PC-9 (cell line): ENCODE measurements around the gene P4HA2. TPM values are rescaled to one million over a fixed set of nuclear protein-coding genes. Genes with fewer than 3 reads are reported as not detected.

Source experiments
- BruUV-seq: library from RNA; stranded (reverse); fragments of 400-500 nt; replicated peaks from 2 replicates; lab custom pipeline; 2021; lab: Mats Ljungman, UMichigan
- CTCF ChIA-PET: fragments of 300-600 bp; sonication (Branson Sonifier 250); formaldehyde crosslinking; loops from one replicate; lab custom pipeline; 2022; ENCODE audit warnings: antibody characterized with exemption; lab: Charles Lee
- POLR2A ChIA-PET: fragments of 300-600 bp; sonication (Branson Sonifier 250); formaldehyde crosslinking; loops from one replicate; lab custom pipeline; 2022; ENCODE audit warnings: antibody characterized with exemption; ENCODE audit not compliant: unreplicated experiment; lab: Charles Lee
- DNase-seq, 2 experiments: peaks; one replicate each; pipeline versions ENCODE4 v3.0.0 to v3.0.0-alpha.2; 2015 to 2022; ENCODE audit warnings: mixed read lengths in 1 of 2
- H2AFZ ChIP-seq: fragments of 200-600 bp; sonication (generic); 2 replicates; pipeline ENCODE4 v1.8.1; 2017; ENCODE audit warnings: antibody characterized with exemption
- H3F3A ChIP-seq: fragments of 200-600 bp; sonication (generic); 2 replicates; pipeline ENCODE4 v1.8.1; 2017; ENCODE audit warnings: antibody characterized with exemption, mild to moderate bottlenecking, low read depth; ENCODE audit not compliant: insufficient read depth
- H3K27ac ChIP-seq: fragments of 200-600 bp; sonication (generic); 2 replicates; pipeline ENCODE4 v1.6.1; 2016; ENCODE audit warnings: mixed run types
- H3K27me3 ChIP-seq: fragments of 200-600 bp; sonication (generic); 2 replicates; pipeline ENCODE4 v1.6.1; 2016; ENCODE audit warnings: low read depth, mixed run types; ENCODE audit not compliant: insufficient read depth
- H3K36me3 ChIP-seq: fragments of 200-600 bp; sonication (generic); 2 replicates; pipeline ENCODE4 v1.6.1; 2016; ENCODE audit warnings: low read depth, mixed run types
- H3K4me1 ChIP-seq: fragments of 200-600 bp; sonication (generic); replicated peaks from 2 replicates; pipeline ENCODE4 v1.6.1; 2016; ENCODE audit warnings: mixed run types; ENCODE audit not compliant: insufficient read depth
- H3K4me2 ChIP-seq: fragments of 200-600 bp; sonication (generic); 2 replicates; pipeline ENCODE4 v1.6.1; 2017; ENCODE audit warnings: mixed run types
- H3K4me3 ChIP-seq: fragments of 200-600 bp; sonication (generic); 2 replicates; pipeline ENCODE4 v1.6.1; 2016; ENCODE audit warnings: mixed run types
- H3K79me2 ChIP-seq: fragments of 200-600 bp; sonication (generic); 2 replicates; pipeline ENCODE4 v1.6.1; 2017; ENCODE audit warnings: low read depth, mixed run types
- H3K9me2 ChIP-seq: fragments of 200-600 bp; sonication (generic); 2 replicates; pipeline ENCODE4 v1.8.1; 2017; ENCODE audit warnings: mild to moderate bottlenecking; ENCODE audit not compliant: insufficient read depth
- H3K9me3 ChIP-seq: fragments of 200-600 bp; sonication (generic); 2 replicates; pipeline ENCODE4 v1.8.1; 2016; ENCODE audit warnings: low read depth; ENCODE audit not compliant: insufficient read depth
- H4K20me1 ChIP-seq: fragments of 200-600 bp; sonication (generic); 2 replicates; pipeline ENCODE4 v1.8.1; 2017; ENCODE audit not compliant: insufficient read depth
- EZH2 ChIP-seq: fragments of 200-600 bp; sonication (generic); IDR thresholded peaks from 2 replicates; pipeline ENCODE4 v1.8.0; 2017; ENCODE audit warnings: antibody characterized with exemption, low read depth
- intact Hi-C: fragments of 100-400 bp; cut with micrococcal nuclease; formaldehyde crosslinking; loops from one replicate; pipeline ENCODE4 v1.10.0; 2022; ENCODE audit not compliant: unreplicated experiment
- total RNA-seq: library from RNA; stranded (reverse); gene quantifications from 2 replicates; pipeline ENCODE4 v1.2.3, GENCODE V29; 2021
- TF ChIP-seq, protein P1 (sequence below): fragments of 200-600 bp; sonication (generic); conservative IDR thresholded peaks from 2 replicates; pipeline ENCODE4 v1.6.1; 2017; ENCODE audit warnings: mixed run types, antibody characterized with exemption, mild to moderate bottlenecking, moderate library complexity

The P4HA2 gene
- total RNA-seq, 1 experiment from 2014 or later, result 21.7 TPM

DNA sequence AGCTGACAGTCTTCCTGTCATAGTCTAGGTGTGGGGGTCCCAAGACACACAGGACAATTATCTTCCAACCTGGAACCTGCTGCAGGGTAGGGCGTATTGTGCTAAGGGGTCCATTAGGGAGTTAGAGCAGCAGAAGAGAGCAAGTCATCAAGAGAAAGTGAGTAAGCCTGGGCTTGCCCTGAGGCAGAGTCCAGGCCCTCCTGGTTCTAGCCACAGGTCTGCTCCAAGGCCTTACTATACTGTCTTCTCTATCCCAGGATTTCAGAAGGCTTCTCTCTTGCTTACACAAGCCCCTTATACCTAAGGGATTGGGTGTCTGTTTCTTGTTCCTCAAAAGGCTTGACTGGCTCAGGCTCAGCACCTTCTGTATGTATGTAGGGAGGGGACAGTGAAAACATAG is 7.7 kb downstream of the P4HA2 start:
- TF ChIP-seq, protein P1, sequence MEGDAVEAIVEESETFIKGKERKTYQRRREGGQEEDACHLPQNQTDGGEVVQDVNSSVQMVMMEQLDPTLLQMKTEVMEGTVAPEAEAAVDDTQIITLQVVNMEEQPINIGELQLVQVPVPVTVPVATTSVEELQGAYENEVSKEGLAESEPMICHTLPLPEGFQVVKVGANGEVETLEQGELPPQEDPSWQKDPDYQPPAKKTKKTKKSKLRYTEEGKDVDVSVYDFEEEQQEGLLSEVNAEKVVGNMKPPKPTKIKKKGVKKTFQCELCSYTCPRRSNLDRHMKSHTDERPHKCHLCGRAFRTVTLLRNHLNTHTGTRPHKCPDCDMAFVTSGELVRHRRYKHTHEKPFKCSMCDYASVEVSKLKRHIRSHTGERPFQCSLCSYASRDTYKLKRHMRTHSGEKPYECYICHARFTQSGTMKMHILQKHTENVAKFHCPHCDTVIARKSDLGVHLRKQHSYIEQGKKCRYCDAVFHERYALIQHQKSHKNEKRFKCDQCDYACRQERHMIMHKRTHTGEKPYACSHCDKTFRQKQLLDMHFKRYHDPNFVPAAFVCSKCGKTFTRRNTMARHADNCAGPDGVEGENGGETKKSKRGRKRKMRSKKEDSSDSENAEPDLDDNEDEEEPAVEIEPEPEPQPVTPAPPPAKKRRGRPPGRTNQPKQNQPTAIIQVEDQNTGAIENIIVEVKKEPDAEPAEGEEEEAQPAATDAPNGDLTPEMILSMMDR, result no peak
- TF ChIP-seq EZH2, result no peak
- H3K4me2 ChIP-seq, result no peak overlapping the region
- H3K36me3 ChIP-seq, result no peaks in the 10 kb centered on the region
- H3K4me3 ChIP-seq, result no peak overlapping the region
- no peaks in the 10 kb centered on the region for H3K79me2 ChIP-seq
- DNase-seq, result no peak
- intact Hi-C loops, result no loop called here
- POLR2A ChIA-PET, result no interaction called here
- no peaks in the 10 kb centered on the region for H3K27me3 ChIP-seq
- BruUV-seq, result no TSS peak
- CTCF ChIA-PET, result no interaction called here
- H3F3A ChIP-seq, result no peaks in the 10 kb centered on the region
- no peak overlapping the region for H2AFZ ChIP-seq
- H3K4me1 ChIP-seq, result no peaks in the 10 kb centered on the region
- no peaks in the 10 kb centered on the region for H4K20me1 ChIP-seq
- no peaks in the 10 kb centered on the region for H3K9me3 ChIP-seq
- H3K9me2 ChIP-seq, result no peaks in the 10 kb centered on the region
- H3K27ac ChIP-seq, result no peak overlapping the region

GRCh38 chr5:132219289-132219970 is 8.2 kb downstream of the P4HA2 start:
- TF ChIP-seq, protein P1, result no peak
- TF ChIP-seq EZH2, result no peak
- no peaks in the 10 kb centered on the region for H3K4me1 ChIP-seq
- no peaks in the 10 kb centered on the region for H3K36me3 ChIP-seq
- H3F3A ChIP-seq, result no peaks in the 10 kb centered on the region
- no peak overlapping the region for H3K27ac ChIP-seq
- DNase-seq, result no peak
- ChIA-PET POLR2A (no interaction called here), CTCF (no interaction called here)
- intact Hi-C loops, result no loop called here
- H3K9me3 ChIP-seq, result no peaks in the 10 kb centered on the region
- H3K4me3 ChIP-seq, result no peak overlapping the region
- no peak overlapping the region for H2AFZ ChIP-seq
- no peaks in the 10 kb centered on the region for H3K9me2 ChIP-seq
- H3K79me2 ChIP-seq, result no peaks in the 10 kb centered on the region
- no peaks in the 10 kb centered on the region for H3K27me3 ChIP-seq
- H4K20me1 ChIP-seq, result no peaks in the 10 kb centered on the region
- BruUV-seq, result no TSS peak
- H3K4me2 ChIP-seq, result no peak overlapping the region

GRCh38 chr5:132218321-132218720 is 9.3 kb downstream of the P4HA2 start:
- H3K79me2 ChIP-seq, result no peaks in the 10 kb centered on the region
- no peak overlapping the region for H3K4me3 ChIP-seq
- DNase-seq, result peak in 1 of 2 experiments; percentile 9
- H3K27me3 ChIP-seq, result no peaks in the 10 kb centered on the region
- no peak overlapping the region for H3K4me2 ChIP-seq
- H3K36me3 ChIP-seq, result no peaks in the 10 kb centered on the region
- POLR2A ChIA-PET, result no interaction called here
- H3K9me2 ChIP-seq, result no peaks in the 10 kb centered on the region
- H3F3A ChIP-seq, result no peaks in the 10 kb centered on the region
- BruUV-seq, result no TSS peak
- H2AFZ ChIP-seq, result no peak overlapping the region
- CTCF ChIA-PET, result no interaction called here
- TF ChIP-seq, protein P1, result no peak
- no peak for TF ChIP-seq EZH2
- no peaks in the 10 kb centered on the region for H3K9me3 ChIP-seq
- no peak overlapping the region for H3K27ac ChIP-seq
- intact Hi-C loops, result no loop called here
- H3K4me1 ChIP-seq, result no peaks in the 10 kb centered on the region
- H4K20me1 ChIP-seq, result no peaks in the 10 kb centered on the region
